ACHN (cell line): ENCODE results near the gene FLT3.

Source experiments
- DNase-seq: peaks from one replicate; pipeline ENCODE4 v3.0.0-alpha.2; 2015
- in situ Hi-C: cut with HindIII; loops from 2 replicates; pipeline ENCODE4 v1.10.0; 2017; ENCODE audit warnings: low sequenced_read_pairs, low pct_ligation_motif_present, low pct_unique_long_range_greater_than_20kb

The FLT3 gene

GRCh38 chr13:27980280-27980998 lies 119.9 kb downstream of the FLT3 start:
- in situ Hi-C loops: no loop called here
- DNase-seq: no peak

- in situ Hi-C loops: no loop called here
- no peak for DNase-seq
Observed at GRCh38 chr13:27979765-27980279, 120.6 kb downstream of the FLT3 start.

DNA sequence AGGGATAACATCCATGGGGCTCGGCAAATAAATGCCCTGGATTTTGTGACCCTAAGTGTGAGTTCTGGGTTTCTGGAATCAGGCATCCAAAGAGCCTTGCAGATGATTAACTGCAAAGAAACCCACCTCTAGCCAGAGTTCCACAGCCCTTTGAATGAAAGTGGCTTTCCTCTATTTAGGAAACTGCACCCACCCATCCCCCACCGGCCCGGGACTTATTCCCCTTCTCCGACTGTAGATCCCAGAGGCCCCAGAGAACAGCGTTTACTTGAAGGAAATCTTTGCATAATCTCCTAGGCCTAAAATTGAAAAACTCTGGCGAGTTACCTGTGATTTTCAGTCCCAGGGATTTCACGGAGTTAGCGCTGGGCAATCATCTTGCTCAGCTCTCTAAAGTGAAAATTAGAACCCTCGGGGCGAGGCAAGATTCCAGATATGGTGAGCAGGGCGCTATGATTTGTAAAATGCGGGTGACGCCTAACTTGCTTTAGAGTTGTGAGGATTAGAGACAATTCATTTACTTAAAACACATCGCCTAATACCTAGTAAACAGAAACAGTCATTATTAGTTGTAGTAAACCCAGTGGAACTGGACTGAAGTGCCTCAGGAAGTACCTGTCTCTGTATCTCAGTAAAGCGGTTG lies 121.3 kb downstream of the FLT3 start:
- in situ Hi-C loops: no loop called here
- no peak for DNase-seq

GRCh38 chr13:27978301-27978968 lies 121.9 kb downstream of the FLT3 start:
- no peak for DNase-seq
- in situ Hi-C loops: no loop called here

GRCh38 chr13:27977476-27978300 lies 122.7 kb downstream of the FLT3 start:
- DNase-seq: no peak

DNA sequence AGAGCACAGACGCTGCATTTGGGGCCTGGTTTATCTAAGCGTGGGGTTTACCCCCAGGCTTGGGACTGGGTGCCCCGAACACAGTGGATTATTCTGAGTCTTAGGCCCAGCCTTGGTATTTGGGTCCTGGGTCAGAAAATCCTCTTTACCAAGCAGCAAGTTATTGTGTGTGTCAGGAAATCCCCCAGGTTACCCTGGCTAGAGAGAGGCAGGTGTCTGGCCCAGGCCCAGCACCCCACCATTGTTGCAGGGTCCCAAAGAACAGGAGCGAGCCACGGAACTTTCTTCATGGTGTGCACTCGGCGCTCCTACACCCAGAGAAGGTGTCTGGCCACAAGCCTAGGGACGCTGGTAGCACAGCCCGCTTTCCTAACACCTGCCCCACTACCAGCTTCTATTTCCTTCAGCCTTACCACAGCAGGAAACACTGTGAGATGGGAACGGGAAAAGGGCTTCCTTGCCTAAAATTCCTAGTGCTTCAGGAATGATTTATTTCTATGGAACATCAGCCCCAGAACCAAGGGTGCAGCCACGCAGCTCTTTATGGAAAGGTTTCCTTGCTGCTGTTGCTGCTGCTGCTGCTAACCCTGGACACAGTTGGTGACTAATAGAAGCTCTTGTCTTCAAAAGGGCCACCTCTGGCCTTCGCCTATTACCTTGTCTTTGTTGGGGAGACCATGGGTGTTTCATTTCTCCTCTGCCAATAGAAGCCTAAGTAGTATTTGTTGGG lies 123.8 kb downstream of the FLT3 start:
- no peak for DNase-seq
- in situ Hi-C loops: no loop called here

More at GRCh38 chr13:27977476-27978300, 122.7 kb downstream of the FLT3 start:
- in situ Hi-C loops: no loop called here

GRCh38 chr13:27975564-27976361 lies 124.6 kb downstream of the FLT3 start:
- in situ Hi-C loops: no loop called here
- DNase-seq: no peak

GRCh38 chr13:27973961-27974662 lies 126.3 kb downstream of the FLT3 start:
- in situ Hi-C loops: no loop called here
- DNase-seq: no peak

DNA sequence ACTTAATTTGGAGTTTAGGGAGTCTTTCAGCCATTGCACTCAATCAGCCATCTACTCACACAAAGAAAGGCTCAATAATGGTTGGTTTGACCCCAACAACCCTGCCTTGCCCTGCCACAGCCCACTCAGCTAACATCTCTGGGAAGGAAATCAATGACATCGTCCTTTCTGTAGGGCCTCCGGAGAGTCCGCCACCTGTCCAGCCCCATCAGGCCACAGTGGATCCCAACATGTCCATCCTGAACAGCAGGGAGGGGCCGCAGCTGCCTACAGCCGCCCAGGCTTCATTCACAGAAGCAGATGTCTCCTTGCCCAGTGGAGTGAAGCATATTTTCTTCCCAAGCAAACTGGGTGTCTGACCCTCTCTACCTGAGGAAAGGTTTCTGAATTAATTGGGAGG lies 127.1 kb downstream of the FLT3 start:
- in situ Hi-C loops: no loop called here
- no peak for DNase-seq

GRCh38 chr13:27972478-27972820 lies 127.9 kb downstream of the FLT3 start:
- in situ Hi-C loops: no loop called here
- no peak for DNase-seq

- in situ Hi-C loops: no loop called here
- DNase-seq: no peak
Observed at GRCh38 chr13:27971776-27972477, 128.4 kb downstream of the FLT3 start.

DNA sequence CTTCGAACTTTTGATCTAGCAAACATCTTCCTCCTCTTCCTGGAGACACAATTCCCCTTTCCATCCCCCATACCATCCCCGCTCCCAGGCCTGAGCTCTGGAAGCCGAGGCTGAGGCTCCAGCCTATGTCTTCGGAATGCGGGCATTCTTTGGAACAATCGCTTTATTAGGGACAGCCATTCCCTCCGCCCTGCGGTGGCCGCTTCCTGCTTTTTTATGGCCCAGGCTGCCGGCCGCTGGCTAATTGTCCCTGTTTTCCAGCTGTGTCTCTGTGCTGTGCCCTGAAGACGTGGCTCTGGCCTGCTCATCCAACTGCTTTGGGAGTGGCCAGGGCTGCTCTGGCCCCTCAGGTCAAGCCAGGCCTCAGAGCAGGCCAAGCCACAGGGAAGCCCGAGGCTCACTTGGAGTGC lies 129.1 kb downstream of the FLT3 start:
- DNase-seq: no peak
- in situ Hi-C loops: no loop called here

DNA sequence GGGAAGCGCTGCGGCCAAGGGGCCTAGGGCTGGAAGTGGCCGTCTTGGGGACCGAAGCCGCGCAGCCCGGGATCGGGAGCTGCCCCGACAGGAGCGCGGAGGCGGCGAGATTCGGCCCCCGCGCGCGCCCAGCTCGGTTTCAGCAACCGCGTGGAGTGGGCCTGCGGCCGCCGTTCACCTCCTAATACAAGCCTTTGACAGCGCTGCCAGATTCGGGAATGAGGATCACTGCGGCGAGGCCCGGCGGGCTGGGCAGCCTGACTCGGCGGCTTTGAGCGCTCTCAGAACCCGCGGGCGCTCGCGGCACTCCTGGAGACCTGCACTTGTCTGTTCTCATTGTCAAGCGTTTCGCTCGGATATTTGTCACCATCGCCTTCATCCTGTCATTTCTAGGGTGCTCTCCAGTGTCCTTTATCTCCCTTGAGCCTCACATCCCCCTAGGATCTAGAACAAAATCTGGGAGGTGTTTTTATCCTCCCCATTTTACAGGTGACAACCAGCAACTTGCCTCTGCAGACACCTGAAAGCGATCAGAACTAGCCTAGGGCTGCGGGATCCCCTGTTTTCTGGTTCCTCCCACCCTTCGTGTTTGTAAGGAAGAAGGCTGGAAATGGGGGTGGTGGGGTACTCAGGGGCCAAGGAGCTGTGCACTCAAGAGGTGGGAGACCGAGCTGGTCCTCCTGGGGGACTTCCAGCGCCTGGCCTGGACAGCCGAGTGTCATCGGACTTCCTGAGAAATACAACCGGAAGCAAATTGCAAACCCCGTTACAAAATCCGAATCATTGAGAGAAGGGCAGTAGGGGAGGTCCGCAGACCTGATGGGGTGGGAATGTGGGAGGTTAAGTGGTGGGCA lies 129.8 kb downstream of the FLT3 start:
- DNase-seq: no peak
- in situ Hi-C loops: no loop called here

- in situ Hi-C loops: no loop called here
- DNase-seq: no peak
Observed at GRCh38 chr13:27969866-27970229, 130.5 kb downstream of the FLT3 start.

- in situ Hi-C loops: no loop called here
- no peak for DNase-seq
Observed at GRCh38 chr13:27969082-27969865, 131.1 kb downstream of the FLT3 start, which contains the start of gene CDX2. Gene CDX2 (minus strand): TSS chr13:27969315. CDS start chr13:27969006, 309 bp downstream.
